ENCODE measurements around the gene VTN. TPM values are rescaled to one million over a fixed set of nuclear protein-coding genes. Genes with fewer than 3 reads are reported as not detected.

The VTN gene
- total RNA-seq, 2 experiments from 2014 or later = 0.40 TPM; not detected in 1

GRCh38 chr17:28342313-28342712, 27.8 kb downstream of the VTN start:
- no peaks in the 10 kb centered on the region for H4K20me1 ChIP-seq (ENCODE audit: insufficient read depth, low read length)
- H3K9me2 ChIP-seq (ENCODE audit: insufficient read depth, low read length) = no peaks in the 10 kb centered on the region
- no peaks in the 10 kb centered on the region for H3K79me2 ChIP-seq (ENCODE audit: insufficient read depth, low read depth, low read length)
- ChIA-PET POLR2A (no interaction called here), CTCF (ENCODE audit: unreplicated experiment) (no interaction called here)
- intact Hi-C loops (cut with micrococcal nuclease; ENCODE audit: unreplicated experiment) = no loop called here
- H2AFZ ChIP-seq (ENCODE audit: low read length) = no peak overlapping the region
- TF ChIP-seq EZH2phosphoT487 (IDR thresholded peaks at IDR 0.05; ENCODE audit: borderline replicate concordance, low read depth, low read length) = no peak
- TF ChIP-seq CTCF (conservative IDR thresholded peaks at IDR 0.05; ENCODE audit: low read length) = no peak
- no peaks in the 10 kb centered on the region for H3K9me3 ChIP-seq (ENCODE audit: low read length)
- peak overlapping the region; percentile 92 for H3K27ac ChIP-seq (ENCODE audit: low read depth, low read length, poor library complexity, severe bottlenecking)
- H3K36me3 ChIP-seq (ENCODE audit: insufficient read depth, low read length) = peaks cover 58% of the 10 kb centered on the region
- H3K4me2 ChIP-seq (ENCODE audit: low read length) = no peak overlapping the region
- H3K4me1 ChIP-seq (ENCODE audit: insufficient read depth, low read length, poor library complexity, severe bottlenecking) = peaks cover 38% of the 10 kb centered on the region
- H3K4me3 ChIP-seq (ENCODE audit: low read depth, low read length, poor library complexity, severe bottlenecking) = no peak overlapping the region
- no peak for DNase-seq (ENCODE audit: low spot score)
- BruUV-seq (replicated peaks) = no TSS peak

- intact Hi-C loops (cut with micrococcal nuclease; ENCODE audit: unreplicated experiment) = no loop called here
- POLR2A ChIA-PET = no interaction called here
- Histone ChIP-seq H3K4me2 (ENCODE audit: low read length) (no peak overlapping the region), H2AFZ (ENCODE audit: low read length) (no peak overlapping the region), H3K4me1 (ENCODE audit: insufficient read depth, low read length, poor library complexity, severe bottlenecking) (peaks cover 44% of the 10 kb centered on the region), H3K9me3 (ENCODE audit: low read length) (no peaks in the 10 kb centered on the region), H4K20me1 (ENCODE audit: insufficient read depth, low read length) (no peaks in the 10 kb centered on the region), H3K9me2 (ENCODE audit: insufficient read depth, low read length) (no peaks in the 10 kb centered on the region), H3K79me2 (ENCODE audit: insufficient read depth, low read depth, low read length) (peaks cover 4% of the 10 kb centered on the region; the same call in 1 of the 2 replicates), H3K4me3 (ENCODE audit: low read depth, low read length, poor library complexity, severe bottlenecking) (no peak overlapping the region), H3K27ac (ENCODE audit: low read depth, low read length, poor library complexity, severe bottlenecking) (no peak overlapping the region), H3K36me3 (ENCODE audit: insufficient read depth, low read length) (peaks cover 50% of the 10 kb centered on the region)
- BruUV-seq (replicated peaks) = no TSS peak
- no peak for TF ChIP-seq CTCF (conservative IDR thresholded peaks at IDR 0.05; ENCODE audit: low read length)
- TF ChIP-seq EZH2phosphoT487 (IDR thresholded peaks at IDR 0.05; ENCODE audit: borderline replicate concordance, low read depth, low read length) = no peak
- CTCF ChIA-PET (ENCODE audit: unreplicated experiment) = no interaction called here
- no peak for DNase-seq (ENCODE audit: low spot score)
Observed at GRCh38 chr17:28341516-28341915, 28.6 kb downstream of the VTN start.

- TF ChIP-seq EZH2phosphoT487 (IDR thresholded peaks at IDR 0.05; ENCODE audit: borderline replicate concordance, low read depth, low read length) = no peak
- no peak for TF ChIP-seq CTCF (conservative IDR thresholded peaks at IDR 0.05; ENCODE audit: low read length)
- H3K9me3 ChIP-seq (ENCODE audit: low read length) = no peaks in the 10 kb centered on the region
- ChIA-PET CTCF (ENCODE audit: unreplicated experiment) (no interaction called here), POLR2A (no interaction called here)
- peaks cover 10% of the 10 kb centered on the region; the same call in 1 of the 2 replicates for H3K79me2 ChIP-seq (ENCODE audit: insufficient read depth, low read depth, low read length)
- no peak for DNase-seq (ENCODE audit: low spot score)
- no peaks in the 10 kb centered on the region for H3K9me2 ChIP-seq (ENCODE audit: insufficient read depth, low read length)
- no TSS peak for BruUV-seq (replicated peaks)
- H3K27ac ChIP-seq (ENCODE audit: low read depth, low read length, poor library complexity, severe bottlenecking) = no peak overlapping the region
- H3K4me3 ChIP-seq (ENCODE audit: low read depth, low read length, poor library complexity, severe bottlenecking) = no peak overlapping the region
- H2AFZ ChIP-seq (ENCODE audit: low read length) = no peak overlapping the region
- intact Hi-C loops (cut with micrococcal nuclease; ENCODE audit: unreplicated experiment) = no loop called here
- peaks cover 39% of the 10 kb centered on the region for H3K36me3 ChIP-seq (ENCODE audit: insufficient read depth, low read length)
- H3K4me1 ChIP-seq (ENCODE audit: insufficient read depth, low read length, poor library complexity, severe bottlenecking) = peaks cover 48% of the 10 kb centered on the region
- no peaks in the 10 kb centered on the region for H4K20me1 ChIP-seq (ENCODE audit: insufficient read depth, low read length)
- H3K4me2 ChIP-seq (ENCODE audit: low read length) = no peak overlapping the region
Observed at GRCh38 chr17:28340374-28340773, 29.7 kb downstream of the VTN start.
